ENCODE results near the gene PISD. TPM values are rescaled to one million over a fixed set of nuclear protein-coding genes. Genes with fewer than 3 reads are reported as not detected.
"Not testable (repeated sequence)": the region's sequence is repeated elsewhere in the genome, so short reads cannot be mapped to it uniquely, and the experiment has no call there.

PISD gene
- total RNA-seq, 2 donors from 2014 or later: 39.1 to 43.4 TPM

DNA sequence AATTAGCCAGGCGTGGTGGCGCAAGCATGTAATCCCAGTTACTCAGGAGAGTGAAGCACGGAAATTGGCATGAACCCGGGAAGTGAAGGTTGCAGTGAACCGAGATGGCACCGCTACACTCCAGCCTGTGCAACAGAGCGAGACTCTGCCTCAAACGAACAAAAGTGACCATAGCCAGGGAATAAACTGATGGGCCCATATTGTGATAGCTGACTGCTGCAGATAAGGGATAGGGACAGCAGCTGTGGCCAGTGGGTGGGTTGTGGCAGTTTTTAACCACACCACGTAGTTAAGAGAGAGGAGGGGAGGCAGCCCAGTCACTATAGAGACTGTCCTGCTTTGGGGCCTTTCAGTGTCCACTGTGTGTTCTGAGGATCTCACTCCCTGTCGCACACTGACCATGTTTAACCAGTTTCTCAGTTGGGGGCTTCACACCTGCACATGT is 58.9 kb downstream of the PISD start:
- H3K4me3 Mint-ChIP-seq: no peak overlapping the region
- no peaks in the 10 kb centered on the region for H3K27me3 Mint-ChIP-seq (ENCODE audit: insufficient read depth)
- H3K9me3 Mint-ChIP-seq: no peaks in the 10 kb centered on the region
- no peaks in the 10 kb centered on the region for H3K4me1 Mint-ChIP-seq
- H3K27me3 ChIP-seq (ENCODE audit: control insufficient read depth, insufficient read depth, low read length, poor library complexity, severe bottlenecking): no peaks in the 10 kb centered on the region
- H3K9ac ChIP-seq (ENCODE audit: extremely low read depth, low read length, poor library complexity, severe bottlenecking): no peak overlapping the region
- peaks cover 2% of the 10 kb centered on the region for H3K36me3 Mint-ChIP-seq (ENCODE audit: low read depth)
- TF ChIP-seq, protein P1, sequence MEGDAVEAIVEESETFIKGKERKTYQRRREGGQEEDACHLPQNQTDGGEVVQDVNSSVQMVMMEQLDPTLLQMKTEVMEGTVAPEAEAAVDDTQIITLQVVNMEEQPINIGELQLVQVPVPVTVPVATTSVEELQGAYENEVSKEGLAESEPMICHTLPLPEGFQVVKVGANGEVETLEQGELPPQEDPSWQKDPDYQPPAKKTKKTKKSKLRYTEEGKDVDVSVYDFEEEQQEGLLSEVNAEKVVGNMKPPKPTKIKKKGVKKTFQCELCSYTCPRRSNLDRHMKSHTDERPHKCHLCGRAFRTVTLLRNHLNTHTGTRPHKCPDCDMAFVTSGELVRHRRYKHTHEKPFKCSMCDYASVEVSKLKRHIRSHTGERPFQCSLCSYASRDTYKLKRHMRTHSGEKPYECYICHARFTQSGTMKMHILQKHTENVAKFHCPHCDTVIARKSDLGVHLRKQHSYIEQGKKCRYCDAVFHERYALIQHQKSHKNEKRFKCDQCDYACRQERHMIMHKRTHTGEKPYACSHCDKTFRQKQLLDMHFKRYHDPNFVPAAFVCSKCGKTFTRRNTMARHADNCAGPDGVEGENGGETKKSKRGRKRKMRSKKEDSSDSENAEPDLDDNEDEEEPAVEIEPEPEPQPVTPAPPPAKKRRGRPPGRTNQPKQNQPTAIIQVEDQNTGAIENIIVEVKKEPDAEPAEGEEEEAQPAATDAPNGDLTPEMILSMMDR (conservative IDR thresholded peaks at IDR 0.05): no peak
- WGBS, 2 experiments (ENCODE audit: insufficient coverage in 1 of 2, insufficient read length in 1 of 2): 91 to 93% methylated on average over 10 of the region's 10 CpGs
- no peak overlapping the region for H3K27ac Mint-ChIP-seq
- no peaks in the 10 kb centered on the region for H3K9me3 ChIP-seq (ENCODE audit: control insufficient read depth, low read length)
- H3K36me3 ChIP-seq (ENCODE audit: control insufficient read depth, insufficient read depth, low read length): no peaks in the 10 kb centered on the region
- no peak overlapping the region for H3K4me3 ChIP-seq (ENCODE audit: low read length)
- H3K27ac ChIP-seq (ENCODE audit: low read depth, low read length): no peak overlapping the region
- no peak for DNase-seq
- H3K4me1 ChIP-seq (ENCODE audit: control insufficient read depth, insufficient read depth, low read length): no peaks in the 10 kb centered on the region

DNA sequence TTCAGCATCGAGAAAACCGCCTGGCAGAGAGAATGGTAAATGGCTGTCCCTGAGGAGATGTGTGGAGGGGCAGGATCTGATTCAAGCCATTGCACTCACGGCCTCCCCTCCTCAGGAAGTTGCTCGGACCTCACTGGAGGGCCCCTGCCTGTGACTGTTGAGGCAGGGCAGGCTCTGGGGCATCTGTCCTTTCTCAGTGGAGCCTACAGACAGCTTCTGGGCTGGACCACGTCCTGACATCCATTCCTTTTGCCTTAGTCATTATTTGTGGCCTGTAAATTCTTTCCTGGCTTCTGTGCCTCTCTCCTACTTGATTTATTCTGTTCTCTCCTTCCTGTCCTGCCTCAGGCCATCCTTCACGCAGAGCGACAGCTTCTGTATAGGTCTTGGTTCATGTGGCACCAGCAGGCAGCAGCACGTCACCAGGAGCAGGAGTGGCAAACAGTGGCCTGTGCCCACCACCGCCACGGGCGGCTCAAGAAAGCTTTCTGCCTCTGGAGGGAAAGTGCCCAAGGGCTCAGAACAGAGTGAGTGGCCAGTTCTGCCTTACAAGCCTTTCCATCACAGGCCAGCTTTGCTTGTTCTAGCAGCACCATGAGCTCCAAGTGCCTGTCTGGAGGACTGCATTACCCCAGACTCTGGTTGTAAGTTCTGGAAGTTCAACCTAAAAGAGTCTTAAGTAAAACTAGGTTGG is 59.6 kb downstream of the PISD start:
- Histone ChIP-seq H3K4me3 (ENCODE audit: low read length) (no peak overlapping the region), H3K27ac (ENCODE audit: low read depth, low read length) (no peak overlapping the region), H3K27me3 (ENCODE audit: control insufficient read depth, insufficient read depth, low read length, poor library complexity, severe bottlenecking) (no peaks in the 10 kb centered on the region), H3K9ac (ENCODE audit: extremely low read depth, low read length, poor library complexity, severe bottlenecking) (no peak overlapping the region), H3K4me1 (ENCODE audit: control insufficient read depth, insufficient read depth, low read length) (no peaks in the 10 kb centered on the region), H3K36me3 (ENCODE audit: control insufficient read depth, insufficient read depth, low read length) (no peaks in the 10 kb centered on the region), H3K9me3 (ENCODE audit: control insufficient read depth, low read length) (no peaks in the 10 kb centered on the region)
- H3K4me3 Mint-ChIP-seq: no peak overlapping the region
- TF ChIP-seq, protein P1 (conservative IDR thresholded peaks at IDR 0.05): no peak
- no peak overlapping the region for H3K27ac Mint-ChIP-seq
- no peaks in the 10 kb centered on the region for H3K9me3 Mint-ChIP-seq
- H3K36me3 Mint-ChIP-seq (ENCODE audit: low read depth): peaks cover 2% of the 10 kb centered on the region
- no peak for DNase-seq
- H3K4me1 Mint-ChIP-seq: no peaks in the 10 kb centered on the region
- no peaks in the 10 kb centered on the region for H3K27me3 Mint-ChIP-seq (ENCODE audit: insufficient read depth)
- 91 to 94% methylated on average over 9 to 11 of the region's 11 CpGs for WGBS, 2 experiments (ENCODE audit: insufficient coverage in 1 of 2, insufficient read length in 1 of 2)

DNA sequence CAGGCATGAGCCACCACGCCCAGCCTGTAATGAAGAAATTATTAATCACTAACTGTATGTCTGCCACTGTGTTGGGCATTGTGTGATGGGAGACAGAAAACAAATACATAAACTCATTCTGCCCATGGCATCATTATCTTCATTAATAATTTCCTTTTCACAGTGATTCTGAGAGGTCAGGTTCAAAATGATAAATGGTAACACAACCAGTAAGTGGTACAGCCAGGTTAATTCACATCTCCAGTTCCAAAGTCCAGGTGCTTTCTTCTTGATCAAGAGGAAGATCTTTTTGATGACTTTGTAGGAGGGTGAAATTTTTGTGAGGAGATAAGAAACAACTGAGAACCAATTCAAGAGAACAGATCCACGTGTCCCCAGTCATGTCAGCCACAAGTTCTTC is 66.7 kb downstream of the PISD start:
- TF ChIP-seq, protein P1 (conservative IDR thresholded peaks at IDR 0.05): no peak
- Mint-ChIP-seq H3K36me3 (ENCODE audit: low read depth) (peaks cover 10% of the 10 kb centered on the region), H3K4me1 (no peaks in the 10 kb centered on the region), H3K4me3 (no peak overlapping the region), H3K9me3 (peaks cover 12% of the 10 kb centered on the region), H3K27ac (no peak overlapping the region), H3K27me3 (ENCODE audit: insufficient read depth) (no peaks in the 10 kb centered on the region)
- 83 to 98% methylated on average over 1 to 2 of the region's 2 CpGs for WGBS, 2 experiments (ENCODE audit: insufficient coverage in 1 of 2, insufficient read length in 1 of 2)
- Histone ChIP-seq H3K9ac (ENCODE audit: extremely low read depth, low read length, poor library complexity, severe bottlenecking) (no peak overlapping the region), H3K4me1 (ENCODE audit: control insufficient read depth, insufficient read depth, low read length) (no peaks in the 10 kb centered on the region), H3K27ac (ENCODE audit: low read depth, low read length) (no peak overlapping the region), H3K36me3 (ENCODE audit: control insufficient read depth, insufficient read depth, low read length) (no peaks in the 10 kb centered on the region), H3K4me3 (ENCODE audit: low read length) (no peak overlapping the region), H3K9me3 (ENCODE audit: control insufficient read depth, low read length) (no peaks in the 10 kb centered on the region), H3K27me3 (ENCODE audit: control insufficient read depth, insufficient read depth, low read length, poor library complexity, severe bottlenecking) (no peaks in the 10 kb centered on the region)
- no peak for DNase-seq

DNA sequence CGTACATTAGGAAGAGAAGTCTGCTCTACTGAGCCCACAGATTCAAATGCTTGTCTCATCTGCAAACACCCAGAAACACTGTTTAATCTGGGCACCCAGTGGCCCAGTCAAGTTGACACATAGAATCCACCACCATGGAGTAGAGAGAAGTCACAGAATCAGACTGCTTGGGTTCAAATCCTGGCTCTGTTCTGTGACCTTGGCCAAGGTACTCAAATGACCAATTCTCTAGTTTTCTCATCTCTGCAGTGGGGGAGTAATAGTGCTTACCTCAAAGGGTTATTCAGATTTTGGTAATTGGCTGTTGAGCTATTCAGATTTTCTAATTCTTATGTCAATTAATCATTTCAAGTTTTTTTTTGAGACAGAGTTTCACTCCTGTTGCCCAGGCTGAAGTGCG is 71.9 kb downstream of the PISD start:
- not testable (repeated sequence) for H3K9me3 ChIP-seq (ENCODE audit: control insufficient read depth, low read length); H3K27me3 ChIP-seq (ENCODE audit: control insufficient read depth, insufficient read depth, low read length, poor library complexity, severe bottlenecking); H3K27me3 Mint-ChIP-seq (ENCODE audit: insufficient read depth); H3K9ac ChIP-seq (ENCODE audit: extremely low read depth, low read length, poor library complexity, severe bottlenecking); H3K27ac Mint-ChIP-seq; H3K4me3 Mint-ChIP-seq; DNase-seq; H3K27ac ChIP-seq (ENCODE audit: low read depth, low read length); H3K4me3 ChIP-seq (ENCODE audit: low read length); H3K4me1 Mint-ChIP-seq; H3K4me1 ChIP-seq (ENCODE audit: control insufficient read depth, insufficient read depth, low read length); H3K36me3 ChIP-seq (ENCODE audit: control insufficient read depth, insufficient read depth, low read length)
- peaks cover 12% of the 10 kb centered on the region for H3K9me3 Mint-ChIP-seq
- H3K36me3 Mint-ChIP-seq (ENCODE audit: low read depth): peaks cover 36% of the 10 kb centered on the region
- WGBS, 2 experiments (ENCODE audit: insufficient coverage in 1 of 2, insufficient read length in 1 of 2): no CpG with 5 or more reads among the region's 2 CpGs
